Large intestine (tissue), 3 donors: Measurements from ENCODE around the gene C12orf56. TPM values are rescaled to one million over a fixed set of nuclear protein-coding genes. Genes with fewer than 3 reads are reported as not detected.
A peak's percentile ranks its signal among the peaks of the same experiment; 100 is the strongest.
"Not testable (repeated sequence)": the region's sequence is repeated elsewhere in the genome, so short reads cannot be mapped to it uniquely, and the experiment has no call there.

ENCODE experiments used
- DNase-seq, 2 donors: peaks; one replicate each; pipeline versions ENCODE4 v3.0.0 to v3.0.0-alpha.2; 2013
- H3K27ac ChIP-seq: one replicate; pipeline ENCODE4 v1.5.1; 2013; ENCODE audit warnings: low read length
- H3K27me3 ChIP-seq: 2 replicates; pipeline ENCODE4 v1.6.1; 2013; ENCODE audit warnings: low read length; ENCODE audit not compliant: control insufficient read depth, insufficient read depth
- H3K36me3 ChIP-seq: 2 replicates; pipeline ENCODE4 v1.6.1; 2013; ENCODE audit warnings: low read length; ENCODE audit not compliant: control insufficient read depth, insufficient read depth
- H3K4me1 ChIP-seq: one replicate; pipeline ENCODE4 v1.6.1; 2013; ENCODE audit warnings: low read length; ENCODE audit not compliant: control insufficient read depth, insufficient read depth
- H3K4me3 ChIP-seq: one replicate; pipeline ENCODE4 v1.5.1; 2013; ENCODE audit warnings: low read length
- H3K9me3 ChIP-seq: one replicate; pipeline ENCODE4 v1.6.1; 2013; ENCODE audit warnings: mild to moderate bottlenecking, low read depth, low read length, moderate library complexity; ENCODE audit not compliant: control insufficient read depth
- WGBS: methylation state at CpG from one replicate; pipeline ENCODE4 v1.1.5; 2013; ENCODE audit warnings: low lambda C conversion rate; ENCODE audit not compliant: insufficient coverage; 5-methylcytosine and 5-hydroxymethylcytosine counted together
- polyA plus RNA-seq: library from polyadenylated mRNA; unstranded; fragments of 120-200 nt; gene quantifications from one replicate; pipeline ENCODE4 v1.2.1, GENCODE V29; 2013

The C12orf56 gene
- polyA plus RNA-seq, 1 donor = 0.22 TPM

DNA sequence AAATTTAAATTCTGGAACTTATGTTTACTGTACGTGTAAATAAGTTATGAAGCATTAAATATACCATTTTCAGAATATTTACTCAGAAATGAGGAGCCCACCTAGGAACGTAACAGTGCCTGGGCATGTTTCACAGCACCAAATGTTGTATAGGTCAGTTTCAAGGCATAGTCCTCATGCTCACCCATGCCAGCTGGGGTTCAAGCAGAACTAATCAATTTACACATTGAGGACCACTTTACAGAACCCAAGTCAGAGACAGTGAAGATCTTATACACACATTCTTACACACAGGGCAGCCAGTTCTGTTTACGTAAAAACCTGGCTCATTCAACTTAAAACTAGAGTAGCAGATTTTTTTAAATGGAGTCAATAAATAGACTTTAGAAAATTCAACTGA lies 170.5 kb downstream of the C12orf56 start:
- WGBS = 100% methylated on average over 1 of the region's 3 CpGs
- no peak overlapping the region for H3K27ac ChIP-seq
- DNase-seq = no peak
- H3K27me3 ChIP-seq = no peaks in the 10 kb centered on the region
- H3K4me3 ChIP-seq = no peak overlapping the region
- no peaks in the 10 kb centered on the region for H3K4me1 ChIP-seq
- no peaks in the 10 kb centered on the region for H3K36me3 ChIP-seq
- no peaks in the 10 kb centered on the region for H3K9me3 ChIP-seq

DNA sequence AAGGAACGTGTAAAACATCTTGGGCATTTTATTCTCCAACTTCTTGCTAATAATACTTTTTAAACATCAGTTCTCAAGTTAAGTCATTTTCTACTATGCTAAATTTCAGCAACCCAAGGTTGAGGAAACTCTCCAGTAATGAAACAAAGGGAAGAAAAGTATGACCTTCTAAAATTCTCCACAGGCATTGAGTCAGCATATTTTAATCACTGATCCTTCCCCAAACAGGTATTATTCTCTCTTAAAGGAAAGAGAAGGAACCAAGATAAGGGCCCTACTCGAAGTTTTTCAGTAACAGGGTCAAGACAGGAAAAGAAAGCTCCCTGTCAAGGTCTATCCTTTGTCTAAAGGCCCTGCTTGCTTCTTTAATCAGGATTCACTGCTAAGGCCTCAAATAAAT lies 171.4 kb downstream of the C12orf56 start:
- H3K9me3 ChIP-seq = no peaks in the 10 kb centered on the region
- peak in 1 of 2 donors; percentile 37 for DNase-seq
- H3K4me1 ChIP-seq = no peaks in the 10 kb centered on the region
- H3K4me3 ChIP-seq = no peak overlapping the region
- peak overlapping the region; percentile 13 for H3K27ac ChIP-seq
- H3K36me3 ChIP-seq = no peaks in the 10 kb centered on the region
- H3K27me3 ChIP-seq = no peaks in the 10 kb centered on the region
- WGBS = 50% methylated on average over 1 of the region's 2 CpGs

DNA sequence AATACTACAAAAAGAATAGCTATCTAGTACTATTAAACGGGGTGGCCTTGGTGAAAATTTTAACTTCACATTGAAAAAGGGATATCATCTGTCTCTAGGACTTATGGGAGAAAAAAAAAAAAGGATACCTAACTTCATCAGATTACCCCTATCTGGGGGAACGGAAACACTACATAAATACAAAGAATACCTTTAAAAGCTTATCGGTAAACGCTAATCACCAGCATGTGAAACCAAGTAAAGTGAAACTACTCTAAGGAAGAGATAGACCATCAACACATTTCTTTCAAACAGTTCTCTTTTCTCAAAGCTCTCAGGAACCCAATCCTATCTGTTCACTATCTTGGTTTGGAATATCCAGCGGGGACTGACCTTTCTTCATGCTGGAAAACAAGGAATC lies 172.0 kb downstream of the C12orf56 start:
- Histone ChIP-seq H3K9me3 (no peaks in the 10 kb centered on the region), H3K27ac (peak overlapping the region; percentile 11), H3K4me3 (no peak overlapping the region), H3K4me1 (no peaks in the 10 kb centered on the region), H3K36me3 (no peaks in the 10 kb centered on the region), H3K27me3 (no peaks in the 10 kb centered on the region)
- WGBS = 8% methylated on average over 2 of the region's 5 CpGs
- DNase-seq = peak in 1 of 2 donors; percentile 43

DNA sequence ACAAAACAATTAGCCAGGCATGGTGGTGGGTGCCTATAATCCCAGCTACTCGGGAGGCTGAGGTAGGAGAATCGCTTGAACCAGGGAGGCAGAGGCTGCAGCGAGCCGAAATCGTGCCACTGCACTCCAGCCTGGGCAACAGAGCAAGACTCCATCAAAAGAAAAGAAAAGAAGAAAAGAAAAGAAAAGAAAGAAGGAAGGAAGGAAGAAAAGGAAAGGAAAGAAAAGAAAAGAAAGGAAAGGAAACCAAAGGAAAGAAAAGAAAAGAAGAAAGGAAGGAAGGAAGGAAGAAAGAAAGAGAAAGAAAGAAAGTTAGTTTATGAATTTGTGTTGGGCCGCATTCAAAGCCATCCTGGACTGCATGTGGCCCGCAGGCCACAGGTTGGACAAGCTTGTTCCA lies 172.9 kb downstream of the C12orf56 start:
- H3K9me3 ChIP-seq, DNase-seq, H3K27me3 ChIP-seq, H3K27ac ChIP-seq, H3K4me3 ChIP-seq, H3K36me3 ChIP-seq, H3K4me1 ChIP-seq: not testable (repeated sequence)
- 100% methylated on average over 1 of the region's 7 CpGs for WGBS

DNA sequence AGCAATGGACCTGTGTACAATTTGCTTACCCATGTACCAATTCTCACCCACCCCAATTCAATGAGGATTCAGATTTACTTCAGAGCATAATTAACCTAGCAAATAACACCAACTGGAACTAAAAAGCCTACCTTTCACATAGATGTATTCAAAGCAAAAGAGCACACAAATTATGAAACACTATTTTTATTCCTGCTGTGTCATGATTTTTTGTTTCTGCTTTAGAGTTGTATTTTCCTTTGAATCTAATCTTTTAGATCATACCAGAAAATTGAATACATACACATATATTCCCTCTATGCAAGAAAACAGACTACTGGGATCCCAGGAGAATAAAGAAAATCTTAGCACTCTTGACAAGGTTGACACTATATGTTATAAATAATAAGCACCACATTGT lies 174.3 kb downstream of the C12orf56 start:
- no peaks in the 10 kb centered on the region for H3K9me3 ChIP-seq
- no peak overlapping the region for H3K27ac ChIP-seq

More for the DNA sequence above, 174.3 kb downstream of the C12orf56 start:
- Histone ChIP-seq H3K4me1 (no peaks in the 10 kb centered on the region), H3K36me3 (peaks cover 2% of the 10 kb centered on the region), H3K27me3 (no peaks in the 10 kb centered on the region), H3K4me3 (no peak overlapping the region)
- no peak for DNase-seq

Other genes starting within 250 kb of the C12orf56 start
- gene KICS2, start 168.5 kb downstream of the C12orf56 start, polyA plus RNA-seq = 5.6 TPM
- gene XPOT, start 13.6 kb upstream of the C12orf56 start, polyA plus RNA-seq = 27.6 TPM
- 30.1 TPM for gene TBK1, start 61.4 kb upstream of the C12orf56 start, polyA plus RNA-seq
- 27.8 TPM for gene RASSF3, start 219.7 kb upstream of the C12orf56 start, polyA plus RNA-seq